ENCODE data around the gene TTC7B. TPM values are rescaled to one million over a fixed set of nuclear protein-coding genes. Genes with fewer than 3 reads are reported as not detected.

The TTC7B gene
- total and polyA plus RNA-seq, 3 experiments from 2014 or later = 1.7 to 5.8 (median 5.2) TPM

DNA sequence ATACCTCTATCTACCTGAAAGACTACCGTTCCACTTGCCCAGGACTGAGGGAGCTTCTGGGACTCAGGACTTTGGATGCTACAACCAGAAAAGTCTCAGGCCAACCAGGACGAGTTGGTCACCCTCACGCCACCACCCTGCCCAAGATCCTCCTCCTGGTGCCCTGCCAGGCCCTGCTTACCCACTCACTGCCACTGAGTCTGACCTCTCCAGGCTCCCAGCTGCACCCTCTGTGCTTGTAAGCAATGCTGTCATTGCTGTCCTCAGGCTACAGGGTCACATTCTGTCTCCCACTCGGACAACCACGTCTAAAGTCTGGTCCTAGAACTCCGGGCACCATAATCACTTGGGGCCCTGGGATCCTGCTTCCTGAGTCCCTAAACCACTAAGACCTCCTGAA lies 9.2 kb downstream of the TTC7B start:
- no peaks in the 10 kb centered on the region for H3K9me3 ChIP-seq (ENCODE audit: low read length)
- CTCF ChIA-PET = no interaction called here
- no peaks in the 10 kb centered on the region for H3K4me1 ChIP-seq (ENCODE audit: insufficient read depth, low read length)
- H3K4me1 Mint-ChIP-seq = no peaks in the 10 kb centered on the region
- H3K36me3 ChIP-seq (ENCODE audit: insufficient read depth, low read length) = no peaks in the 10 kb centered on the region
- H3K27ac Mint-ChIP-seq = peak overlapping the region in 1 of 8 donors; percentile 25
- H3K27ac ChIP-seq (ENCODE audit: low read depth, low read length) = no peak overlapping the region
- no peaks in the 10 kb centered on the region for H3K27me3 ChIP-seq (ENCODE audit: insufficient read depth, low read length, poor library complexity, severe bottlenecking)
- POLR2A ChIA-PET = no interaction called here
- no peaks in the 10 kb centered on the region for H3K27me3 Mint-ChIP-seq
- no peaks in the 10 kb centered on the region for H3K9me3 Mint-ChIP-seq
- peaks cover 0 to 2% (median 0%) of the 10 kb centered on the region in 3 donors for H3K36me3 Mint-ChIP-seq
- no peak for DNase-seq
- H3K4me3 ChIP-seq (ENCODE audit: low read length) = no peak overlapping the region
- no peak overlapping the region for H3K4me3 Mint-ChIP-seq

DNA sequence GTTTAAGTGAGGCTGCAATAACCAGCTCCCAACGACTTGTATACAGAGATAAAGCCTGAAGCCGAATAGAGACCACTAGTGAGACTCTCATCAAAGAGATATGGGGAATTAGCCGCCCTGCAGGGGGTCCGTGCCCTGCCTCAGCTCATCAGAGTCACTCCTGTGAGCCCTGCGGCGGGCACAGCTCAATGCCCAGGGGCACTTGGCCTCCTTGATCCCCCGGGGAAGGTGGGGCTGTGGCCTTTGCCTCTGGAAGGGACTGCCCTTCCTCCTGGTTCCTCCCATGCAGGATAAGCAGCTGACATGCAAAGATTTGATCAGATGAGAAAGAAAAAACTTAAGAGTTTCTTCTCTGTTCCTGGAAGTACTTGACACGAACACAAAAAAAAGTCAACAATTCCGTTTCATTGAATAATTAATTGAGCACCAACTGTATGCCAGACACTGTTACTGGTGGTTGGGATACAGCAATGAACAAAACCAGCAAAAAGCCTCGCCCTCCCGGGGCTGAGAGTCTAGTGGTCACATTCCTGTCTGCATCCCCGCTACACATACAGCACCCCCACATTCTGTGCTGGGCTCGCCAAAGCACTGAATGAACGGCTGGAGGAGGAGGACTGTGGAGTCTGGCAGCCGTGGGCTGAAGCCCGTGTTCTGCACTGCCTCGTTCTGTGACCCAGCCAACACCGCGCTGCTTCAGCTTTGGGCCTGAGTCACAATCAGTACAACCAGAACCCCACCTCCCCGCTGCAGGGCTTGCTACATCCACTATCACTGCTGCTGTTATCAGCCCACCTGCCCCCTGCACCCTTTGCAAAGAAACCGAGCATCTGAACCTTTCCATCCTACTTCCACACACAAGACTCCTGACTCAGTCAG lies 10.3 kb downstream of the TTC7B start:
- H3K4me1 ChIP-seq (ENCODE audit: insufficient read depth, low read length) = no peaks in the 10 kb centered on the region
- Mint-ChIP-seq H3K9me3 (no peaks in the 10 kb centered on the region), H3K27ac (no peak overlapping the region), H3K4me3 (no peak overlapping the region), H3K36me3 (peaks cover 0 to 2% (median 0%) of the 10 kb centered on the region in 3 donors), H3K4me1 (peaks cover 5 to 7% (median 5%) of the 10 kb centered on the region in 3 donors), H3K27me3 (no peaks in the 10 kb centered on the region)
- no peaks in the 10 kb centered on the region for H3K27me3 ChIP-seq (ENCODE audit: insufficient read depth, low read length, poor library complexity, severe bottlenecking)
- no peak overlapping the region for H3K4me3 ChIP-seq (ENCODE audit: low read length)
- DNase-seq = no peak
- no peaks in the 10 kb centered on the region for H3K36me3 ChIP-seq (ENCODE audit: insufficient read depth, low read length)
- H3K9me3 ChIP-seq (ENCODE audit: low read length) = no peaks in the 10 kb centered on the region
- POLR2A ChIA-PET = no interaction called here
- H3K27ac ChIP-seq (ENCODE audit: low read depth, low read length) = peak overlapping the region; percentile 24
- CTCF ChIA-PET = no interaction called here

- Mint-ChIP-seq H3K4me3 (no peak overlapping the region), H3K9me3 (no peaks in the 10 kb centered on the region), H3K27ac (no peak overlapping the region), H3K4me1 (peaks cover 7 to 8% (median 8%) of the 10 kb centered on the region in 3 donors), H3K36me3 (no peaks in the 10 kb centered on the region), H3K27me3 (no peaks in the 10 kb centered on the region)
- no peaks in the 10 kb centered on the region for H3K4me1 ChIP-seq (ENCODE audit: insufficient read depth, low read length)
- POLR2A ChIA-PET = no interaction called here
- H3K4me3 ChIP-seq (ENCODE audit: low read length) = no peak overlapping the region
- no peak overlapping the region for H3K27ac ChIP-seq (ENCODE audit: low read depth, low read length)
- H3K27me3 ChIP-seq (ENCODE audit: insufficient read depth, low read length, poor library complexity, severe bottlenecking) = no peaks in the 10 kb centered on the region
- no peak for DNase-seq
- H3K36me3 ChIP-seq (ENCODE audit: insufficient read depth, low read length) = no peaks in the 10 kb centered on the region
- CTCF ChIA-PET = no interaction called here
- H3K9me3 ChIP-seq (ENCODE audit: low read length) = no peaks in the 10 kb centered on the region
Measured at GRCh38 chr14:90805084-90805391, 11.2 kb downstream of the TTC7B start.

GRCh38 chr14:90804292-90805083 lies 11.7 kb downstream of the TTC7B start:
- Histone ChIP-seq H3K36me3 (ENCODE audit: insufficient read depth, low read length) (no peaks in the 10 kb centered on the region), H3K9me3 (ENCODE audit: low read length) (no peaks in the 10 kb centered on the region), H3K4me3 (ENCODE audit: low read length) (no peak overlapping the region), H3K27ac (ENCODE audit: low read depth, low read length) (peak overlapping the region; percentile 47), H3K4me1 (ENCODE audit: insufficient read depth, low read length) (no peaks in the 10 kb centered on the region), H3K27me3 (ENCODE audit: insufficient read depth, low read length, poor library complexity, severe bottlenecking) (no peaks in the 10 kb centered on the region)
- H3K4me1 Mint-ChIP-seq = peaks cover 7 to 10% (median 8%) of the 10 kb centered on the region in 3 donors
- no peak for DNase-seq
- H3K27ac Mint-ChIP-seq = no peak overlapping the region
- no peaks in the 10 kb centered on the region for H3K9me3 Mint-ChIP-seq
- H3K4me3 Mint-ChIP-seq = no peak overlapping the region
- no peaks in the 10 kb centered on the region for H3K27me3 Mint-ChIP-seq
- CTCF ChIA-PET = no interaction called here
- no peaks in the 10 kb centered on the region for H3K36me3 Mint-ChIP-seq
- POLR2A ChIA-PET = no interaction called here

- H3K27ac ChIP-seq (ENCODE audit: low read depth, low read length) = peak overlapping the region; percentile 47
- H3K36me3 Mint-ChIP-seq = no peaks in the 10 kb centered on the region
- DNase-seq = no peak
- H3K27ac Mint-ChIP-seq = peak overlapping the region in 1 of 8 donors; percentile 8
- ChIA-PET POLR2A (no interaction called here), CTCF (no interaction called here)
- no peaks in the 10 kb centered on the region for H3K9me3 ChIP-seq (ENCODE audit: low read length)
- no peaks in the 10 kb centered on the region for H3K36me3 ChIP-seq (ENCODE audit: insufficient read depth, low read length)
- H3K9me3 Mint-ChIP-seq = no peaks in the 10 kb centered on the region
- no peaks in the 10 kb centered on the region for H3K27me3 Mint-ChIP-seq
- H3K4me1 Mint-ChIP-seq = peaks cover 7 to 10% (median 8%) of the 10 kb centered on the region in 3 donors
- H3K4me1 ChIP-seq (ENCODE audit: insufficient read depth, low read length) = no peaks in the 10 kb centered on the region
- H3K27me3 ChIP-seq (ENCODE audit: insufficient read depth, low read length, poor library complexity, severe bottlenecking) = no peaks in the 10 kb centered on the region
- no peak overlapping the region for H3K4me3 Mint-ChIP-seq
- no peak overlapping the region for H3K4me3 ChIP-seq (ENCODE audit: low read length)
Measured at GRCh38 chr14:90803249-90803648, 13.0 kb downstream of the TTC7B start.

GRCh38 chr14:90799420-90799819 lies 16.8 kb downstream of the TTC7B start:
- no peak for DNase-seq
- no peaks in the 10 kb centered on the region for H3K36me3 ChIP-seq (ENCODE audit: insufficient read depth, low read length)
- no peaks in the 10 kb centered on the region for H3K27me3 ChIP-seq (ENCODE audit: insufficient read depth, low read length, poor library complexity, severe bottlenecking)
- H3K36me3 Mint-ChIP-seq = no peaks in the 10 kb centered on the region
- H3K27ac Mint-ChIP-seq = no peak overlapping the region
- no peaks in the 10 kb centered on the region for H3K9me3 Mint-ChIP-seq
- H3K4me3 Mint-ChIP-seq = no peak overlapping the region
- POLR2A ChIA-PET = no interaction called here
- H3K4me3 ChIP-seq (ENCODE audit: low read length) = no peak overlapping the region
- no peak overlapping the region for H3K27ac ChIP-seq (ENCODE audit: low read depth, low read length)
- no peaks in the 10 kb centered on the region for H3K9me3 ChIP-seq (ENCODE audit: low read length)
- no peaks in the 10 kb centered on the region for H3K4me1 ChIP-seq (ENCODE audit: insufficient read depth, low read length)
- CTCF ChIA-PET = no interaction called here
- H3K27me3 Mint-ChIP-seq = peaks cover 0 to 3% of the 10 kb centered on the region in 2 donors
- peaks cover 7 to 10% (median 8%) of the 10 kb centered on the region in 3 donors for H3K4me1 Mint-ChIP-seq

DNA sequence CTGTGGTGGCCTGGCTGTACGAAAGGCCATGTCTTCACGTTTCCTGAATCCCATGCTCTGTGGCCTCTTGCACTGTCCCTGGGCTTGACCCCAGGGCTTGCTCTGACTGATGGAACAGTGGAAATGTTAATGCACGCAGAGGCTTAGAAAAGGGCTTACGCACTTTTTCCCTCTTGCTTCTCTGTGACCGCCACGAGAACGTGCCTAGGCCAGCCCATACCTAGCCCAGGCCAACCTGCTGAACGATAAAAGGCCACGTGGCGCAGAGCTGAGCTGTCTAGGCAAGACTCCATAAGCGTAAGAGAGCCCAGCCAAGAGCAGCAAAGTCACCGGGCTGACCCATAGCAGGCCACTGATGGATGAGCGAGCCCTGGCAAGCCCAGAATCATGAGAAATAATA lies 18.3 kb downstream of the TTC7B start:
- Histone ChIP-seq H3K9me3 (ENCODE audit: low read length) (no peaks in the 10 kb centered on the region), H3K4me1 (ENCODE audit: insufficient read depth, low read length) (no peaks in the 10 kb centered on the region), H3K36me3 (ENCODE audit: insufficient read depth, low read length) (no peaks in the 10 kb centered on the region), H3K27me3 (ENCODE audit: insufficient read depth, low read length, poor library complexity, severe bottlenecking) (no peaks in the 10 kb centered on the region), H3K4me3 (ENCODE audit: low read length) (no peak overlapping the region), H3K27ac (ENCODE audit: low read depth, low read length) (no peak overlapping the region)
- Mint-ChIP-seq H3K9me3 (no peaks in the 10 kb centered on the region), H3K36me3 (no peaks in the 10 kb centered on the region), H3K27me3 (peaks cover 0 to 3% of the 10 kb centered on the region in 2 donors), H3K27ac (no peak overlapping the region), H3K4me3 (no peak overlapping the region), H3K4me1 (peaks cover 7 to 10% (median 8%) of the 10 kb centered on the region in 3 donors)
- DNase-seq = no peak
- CTCF ChIA-PET = no interaction called here
- POLR2A ChIA-PET = no interaction called here

GRCh38 chr14:90797451-90797850 lies 18.8 kb downstream of the TTC7B start:
- no peak overlapping the region for H3K4me3 ChIP-seq (ENCODE audit: low read length)
- no peaks in the 10 kb centered on the region for H3K9me3 ChIP-seq (ENCODE audit: low read length)
- ChIA-PET CTCF (no interaction called here), POLR2A (no interaction called here)
- Mint-ChIP-seq H3K27me3 (peaks cover 0 to 3% of the 10 kb centered on the region in 2 donors), H3K9me3 (no peaks in the 10 kb centered on the region), H3K4me1 (peaks cover 7 to 10% (median 8%) of the 10 kb centered on the region in 3 donors), H3K36me3 (no peaks in the 10 kb centered on the region), H3K27ac (no peak overlapping the region), H3K4me3 (no peak overlapping the region)
- no peak for DNase-seq
- H3K27ac ChIP-seq (ENCODE audit: low read depth, low read length) = no peak overlapping the region
- no peaks in the 10 kb centered on the region for H3K27me3 ChIP-seq (ENCODE audit: insufficient read depth, low read length, poor library complexity, severe bottlenecking)
- no peaks in the 10 kb centered on the region for H3K36me3 ChIP-seq (ENCODE audit: insufficient read depth, low read length)
- H3K4me1 ChIP-seq (ENCODE audit: insufficient read depth, low read length) = no peaks in the 10 kb centered on the region
